ENCODE measurements around the gene DNASE1L3. TPM values are rescaled to one million over a fixed set of nuclear protein-coding genes. Genes with fewer than 3 reads are reported as not detected.

The DNASE1L3 gene
- total and polyA plus RNA-seq, 2 experiments from 2014 or later: not detected

GRCh38 chr3:58169371-58169770 lies 41.4 kb downstream of the DNASE1L3 start:
- no peak for ATAC-seq

More at GRCh38 chr3:58169371-58169770, 41.4 kb downstream of the DNASE1L3 start:
- no peaks in the 10 kb centered on the region for H3K9me2 ChIP-seq (ENCODE audit: insufficient read depth)
- no peaks in the 10 kb centered on the region for H3K27me3 ChIP-seq (ENCODE audit: insufficient read depth)
- H3K36me3 Mint-ChIP-seq (ENCODE audit: low read depth): peaks cover 36% of the 10 kb centered on the region
- peaks cover 17% of the 10 kb centered on the region for H3K4me1 Mint-ChIP-seq
- H2AFZ ChIP-seq: no peak overlapping the region
- no peak for TF ChIP-seq ETS1 (IDR thresholded peaks at IDR 0.05)
- TF ChIP-seq EZH2phosphoT487 (IDR thresholded peaks at IDR 0.05; ENCODE audit: unreplicated experiment): no peak
- TF ChIP-seq STAT1 (IDR thresholded peaks at IDR 0.05; ENCODE audit: unreplicated experiment): no peak
- TF ChIP-seq REST (IDR thresholded peaks at IDR 0.05; ENCODE audit: unreplicated experiment): no peak
- no peak for TF ChIP-seq POLR2AphosphoS5 (IDR thresholded peaks at IDR 0.05; ENCODE audit: low read depth)
- no peak for TF ChIP-seq ZNF462 (CRISPR knock-in tag; IDR thresholded peaks at IDR 0.05)
- TF ChIP-seq EZH2 (IDR thresholded peaks at IDR 0.05; ENCODE audit: low read depth, unreplicated experiment): no peak
- TF ChIP-seq ZNF114 (CRISPR knock-in tag; IDR thresholded peaks at IDR 0.05): no peak
- no peak for TF ChIP-seq CTCF (conservative IDR thresholded peaks at IDR 0.05; ENCODE audit: low read depth in 2 of 2)
- TF ChIP-seq NANOG (IDR thresholded peaks at IDR 0.05; ENCODE audit: borderline replicate concordance): no peak
- TF ChIP-seq CREB1 (CRISPR knock-in tag; IDR thresholded peaks at IDR 0.05; ENCODE audit: low read depth): no peak
- no peak for TF ChIP-seq JUNB (IDR thresholded peaks at IDR 0.05; ENCODE audit: unreplicated experiment)
- TF ChIP-seq ZNF331 (CRISPR knock-in tag; IDR thresholded peaks at IDR 0.05; ENCODE audit: low read depth): no peak
- 0 out of 2 replicates have a peak, but pooled peaks cover 6% of the 10 kb centered on the region for H3F3A ChIP-seq (replicated peaks; ENCODE audit: low read depth)
- DNase-seq (ENCODE audit: low spot score): no peak
- H3K4me2 ChIP-seq: no peak overlapping the region
- H3K27ac Mint-ChIP-seq: no peak overlapping the region
- H3K36me3 ChIP-seq (ENCODE audit: insufficient read depth): no peaks in the 10 kb centered on the region; the same call in 1 of the 2 replicates
- H3K27ac ChIP-seq (ENCODE audit: low read depth): no peak overlapping the region
- peaks cover 21% of the 10 kb centered on the region for H3K27me3 Mint-ChIP-seq (ENCODE audit: insufficient read depth, low read depth, poor library complexity)
- peaks cover 12% of the 10 kb centered on the region for H3K4me1 ChIP-seq (ENCODE audit: insufficient read depth)
- H3K4me3 ChIP-seq: no peak overlapping the region
- no peak overlapping the region for H3K4me3 Mint-ChIP-seq
- H3K79me2 ChIP-seq (replicated peaks; ENCODE audit: insufficient read depth): no peaks in the 10 kb centered on the region
- peaks cover 7% of the 10 kb centered on the region; the same call in 1 of the 2 replicates for H4K20me1 ChIP-seq (replicated peaks; ENCODE audit: insufficient read depth)
- no peaks in the 10 kb centered on the region; the same call in 2 of the 3 replicates for H3K9me3 Mint-ChIP-seq

Data from GM23338 (cell line).